HEK293T (cell line): ENCODE measurements around the gene FUT8.

Experiments
- CTCF ChIA-PET: fragments of 350-600 bp; formaldehyde crosslinking; extraction: SDS; loops from one replicate; lab custom pipeline; 2021; ENCODE audit warnings: antibody characterized with exemption, inconsistent platforms; lab: Yijun Ruan, JAX
- POLR2A ChIA-PET: fragments of 350-600 bp; formaldehyde crosslinking; extraction: SDS; loops from one replicate; lab custom pipeline; 2020; ENCODE audit warnings: antibody characterized with exemption, inconsistent platforms; lab: Yijun Ruan, JAX
- DNase-seq: peaks from one replicate; pipeline ENCODE4 v3.0.0; 2012; ENCODE audit warnings: mixed read lengths; ENCODE audit errors: extremely low spot score
- ARNT ChIP-seq: fragments of 450-650 bp; IDR thresholded peaks from 2 replicates; pipeline ENCODE4 v1.6.1; 2017; ENCODE audit warnings: mild to moderate bottlenecking
- BHLHE40 ChIP-seq: fragments of 450-650 bp; IDR thresholded peaks from 2 replicates; pipeline ENCODE4 v1.6.1; 2016; ENCODE audit warnings: mild to moderate bottlenecking, moderate library complexity, borderline replicate concordance
- CTBP1 ChIP-seq: fragments of 450-650 bp; IDR thresholded peaks from 2 replicates; pipeline ENCODE4 v1.6.1; 2016; ENCODE audit warnings: borderline replicate concordance
- ELF4 ChIP-seq: fragments of 450-650 bp; IDR thresholded peaks from 2 replicates; pipeline ENCODE4 v1.6.1; 2017; ENCODE audit warnings: antibody characterized with exemption
- FOXA1 ChIP-seq: fragments of 450-650 bp; IDR thresholded peaks from 2 replicates; pipeline ENCODE4 v1.6.1; 2016; ENCODE audit warnings: mild to moderate bottlenecking
- FOXK2 ChIP-seq: fragments of 450-650 bp; IDR thresholded peaks from 2 replicates; pipeline ENCODE4 v1.6.1; 2016; ENCODE audit warnings: mild to moderate bottlenecking
- FOXM1 ChIP-seq: fragments of 450-650 bp; IDR thresholded peaks from 2 replicates; pipeline ENCODE4 v1.6.1; 2017; ENCODE audit warnings: mild to moderate bottlenecking, borderline replicate concordance
- HDGF ChIP-seq: fragments of 450-650 bp; IDR thresholded peaks from 2 replicates; pipeline ENCODE4 v1.6.1; 2017; ENCODE audit warnings: antibody characterized with exemption, borderline replicate concordance
- L3MBTL2 ChIP-seq: fragments of 450-650 bp; conservative IDR thresholded peaks from 2 replicates; pipeline ENCODE4 v1.6.1; 2016; ENCODE audit warnings: mild to moderate bottlenecking
- LEF1 ChIP-seq: fragments of 450-650 bp; IDR thresholded peaks from 2 replicates; pipeline ENCODE4 v1.6.1; 2017; ENCODE audit warnings: mild to moderate bottlenecking, borderline replicate concordance
- NFRKB ChIP-seq: fragments of 450-650 bp; IDR thresholded peaks from 2 replicates; pipeline ENCODE4 v1.6.1; 2016; ENCODE audit warnings: mild to moderate bottlenecking, moderate library complexity
- PKNOX1 ChIP-seq: fragments of 450-650 bp; IDR thresholded peaks from 2 replicates; pipeline ENCODE4 v1.6.1; 2016
- SP1 ChIP-seq: fragments of 450-650 bp; IDR thresholded peaks from 2 replicates; pipeline ENCODE4 v1.6.1; 2017
- SUZ12 ChIP-seq: fragments of 450-650 bp; IDR thresholded peaks from 2 replicates; pipeline ENCODE4 v1.6.1; 2016; ENCODE audit warnings: mild to moderate bottlenecking
- TARDBP ChIP-seq: fragments of 450-650 bp; IDR thresholded peaks from 2 replicates; pipeline ENCODE4 v1.6.1; 2016
- ZNF384 ChIP-seq: fragments of 450-650 bp; IDR thresholded peaks from 2 replicates; pipeline ENCODE4 v1.6.1; 2016

FUT8 gene

DNA sequence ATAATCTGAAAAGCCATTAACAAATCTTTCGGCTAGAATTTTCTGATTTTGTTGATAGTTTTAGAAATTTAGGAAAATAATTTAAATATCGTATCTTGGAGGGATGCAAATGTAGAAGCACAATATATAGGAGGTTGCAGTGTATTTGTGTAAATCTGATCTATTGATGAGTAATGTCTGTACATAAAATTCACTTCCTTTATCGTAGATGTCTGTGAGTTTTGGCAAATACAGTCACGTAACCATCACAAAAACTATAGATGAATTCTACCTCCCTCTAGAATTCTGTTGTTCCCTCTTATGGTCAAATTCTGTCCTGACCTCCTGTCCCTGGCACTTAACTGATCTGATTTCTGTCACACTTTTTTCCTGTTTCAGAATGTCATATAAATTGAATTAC, 151.8 kb downstream of the FUT8 start:
- no peak for DNase-seq
- ChIA-PET POLR2A (no interaction called here), CTCF (no interaction called here)
- TF ChIP-seq ARNT: no peak
- no peak for TF ChIP-seq SP1
- TF ChIP-seq CTBP1: no peak
- no peak for TF ChIP-seq FOXA1
- no peak for TF ChIP-seq TARDBP
- no peak for TF ChIP-seq PKNOX1
- no peak for TF ChIP-seq LEF1

GRCh38 chr14:65565948-65566347, 153.4 kb downstream of the FUT8 start:
- DNase-seq: no peak
- TF ChIP-seq FOXM1: no peak
- TF ChIP-seq TARDBP: no peak
- TF ChIP-seq ARNT: no peak
- no peak for TF ChIP-seq HDGF
- no peak for TF ChIP-seq BHLHE40
- ChIA-PET CTCF (no interaction called here), POLR2A (no interaction called here)

DNA sequence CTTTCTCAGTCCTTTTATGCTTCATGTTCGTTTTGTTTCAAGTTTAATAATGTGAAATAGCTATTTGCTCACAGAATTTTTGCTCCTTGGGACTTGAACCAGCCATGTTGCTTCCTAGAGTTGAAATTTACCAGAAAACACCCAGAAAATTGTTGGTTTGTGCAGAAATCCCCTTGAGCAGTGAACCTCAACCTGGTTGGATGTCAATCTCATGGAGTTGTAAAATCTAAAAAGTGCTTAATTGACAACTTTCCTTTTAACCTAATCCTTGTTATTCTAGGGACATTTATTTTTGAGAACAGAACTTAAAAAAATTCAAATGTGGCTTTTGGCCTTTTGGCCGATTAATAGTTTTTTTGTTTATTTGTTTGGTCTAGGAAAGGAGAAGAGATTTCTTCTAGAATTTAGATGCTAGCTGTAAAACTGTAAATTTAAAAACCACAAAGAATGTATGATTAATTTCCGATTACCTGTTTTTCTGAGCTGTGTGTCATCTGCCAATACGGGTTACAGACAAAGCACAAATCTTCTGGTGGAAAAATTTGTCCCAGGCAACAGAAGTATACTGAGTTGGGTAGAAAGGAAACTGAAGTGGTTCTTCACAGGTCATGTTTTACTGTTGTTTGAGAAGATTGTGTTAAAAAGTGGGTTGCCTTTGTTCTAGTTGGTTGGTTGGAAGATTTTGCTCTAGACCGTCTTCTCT, 154.4 kb downstream of the FUT8 start:
- CTCF ChIA-PET: interaction anchor here (0.7 kb wide), 1 partner anchor 14 kb away, joined by 4 read pairs; no protein-coding TSS in a partner anchor
- DNase-seq: no peak
- TF ChIP-seq ARNT (no peak), ELF4 (no peak), FOXA1 (no peak), FOXK2 (no peak), FOXM1 (no peak), HDGF (no peak), TARDBP (no peak), PKNOX1 (no peak), L3MBTL2 (no peak), SP1 (no peak), SUZ12 (no peak), BHLHE40 (no peak), ZNF384 (no peak), NFRKB (no peak)
- POLR2A ChIA-PET: no interaction called here

- CTCF ChIA-PET: no interaction called here
- DNase-seq: no peak
- POLR2A ChIA-PET: no interaction called here
- TF ChIP-seq ZNF384 (no peak), HDGF (no peak), ARNT (no peak), NFRKB (no peak), SUZ12 (no peak), SP1 (no peak), LEF1 (no peak), L3MBTL2 (no peak), BHLHE40 (no peak), FOXK2 (no peak), TARDBP (no peak), FOXM1 (no peak), PKNOX1 (no peak), FOXA1 (no peak), CTBP1 (no peak), ELF4 (no peak)
Observed at GRCh38 chr14:65574611-65575010, 162.1 kb downstream of the FUT8 start.

DNA sequence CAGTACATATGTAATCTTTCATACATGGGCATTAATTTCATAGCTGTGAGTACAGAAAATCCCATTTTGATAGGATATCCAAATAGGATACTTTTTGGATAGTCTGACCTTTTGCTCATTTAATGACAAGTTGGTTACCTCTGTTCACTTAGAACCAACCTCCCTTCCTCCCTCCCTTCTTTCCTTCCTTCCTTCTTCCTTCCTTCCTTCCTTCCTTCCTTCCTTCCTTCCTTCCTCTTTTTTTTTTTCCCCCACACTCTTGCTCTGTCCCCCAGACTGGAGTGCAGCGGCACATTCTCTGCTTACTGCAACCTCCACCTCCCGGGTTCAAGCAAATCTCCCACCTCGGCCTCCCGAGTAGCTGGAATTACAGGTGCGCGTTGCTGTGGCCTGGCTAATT, 162.9 kb downstream of the FUT8 start:
- ChIA-PET POLR2A (no interaction called here), CTCF (no interaction called here)
- TF ChIP-seq FOXK2 (no peak), ELF4 (no peak), ARNT (no peak), FOXA1 (no peak), HDGF (no peak), TARDBP (no peak), SP1 (no peak), ZNF384 (no peak), BHLHE40 (no peak), SUZ12 (no peak), FOXM1 (no peak), LEF1 (no peak), NFRKB (no peak), PKNOX1 (no peak), CTBP1 (no peak), L3MBTL2 (no peak)
- no peak for DNase-seq
